H54 (cell line): ENCODE measurements around the gene DCDC2C.

Experiments used
- DNase-seq: peaks from one replicate; pipeline ENCODE4 v3.0.0; 2011; ENCODE audit warnings: low spot score, mixed read lengths; ENCODE audit not compliant: insufficient read length
- FAIRE-seq: peaks from 3 replicates; lab custom pipeline; 2011; peaks lifted over from hg19 to GRCh38; lab: Jason Lieb, UNC
- POLR2A ChIP-seq: IDR thresholded peaks from 2 replicates; pipeline ENCODE4 v1.6.1; 2011; ENCODE audit warnings: low read depth, mild to moderate bottlenecking, low read length

DCDC2C gene

DNA sequence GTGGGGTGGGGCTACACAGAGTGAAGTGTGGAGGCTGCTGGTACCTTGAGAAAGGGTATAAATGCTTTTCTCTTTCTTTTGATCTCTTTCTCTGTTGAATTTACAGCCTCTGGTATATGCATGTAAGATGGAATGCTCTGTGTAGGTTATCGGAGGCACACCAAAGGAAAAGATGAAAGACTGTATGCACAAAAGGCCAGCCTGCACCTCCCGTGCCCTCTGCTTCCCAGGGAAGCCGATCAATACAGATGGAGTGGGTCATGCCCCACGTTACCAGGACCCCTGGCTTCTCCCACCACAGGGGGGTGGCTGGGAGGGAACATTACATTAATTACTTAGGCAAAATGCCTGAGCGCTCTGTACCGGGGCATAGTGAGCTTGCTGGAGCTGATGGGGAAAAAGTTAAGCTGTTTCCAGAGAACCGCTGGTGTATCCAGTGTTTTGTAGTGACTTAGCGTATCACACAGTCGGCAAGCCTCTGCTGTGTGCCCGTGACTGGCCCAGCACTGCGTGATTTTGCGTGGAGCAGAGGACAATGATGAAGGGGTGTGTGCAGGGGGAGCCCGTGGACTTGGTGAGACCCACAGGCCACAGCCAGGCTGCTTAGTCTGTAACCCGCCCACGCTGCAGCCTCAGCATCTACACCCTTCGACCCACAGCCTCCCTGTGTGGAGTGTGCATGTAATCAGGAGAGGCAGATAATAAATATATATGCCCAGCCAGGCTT lies 37.3 kb upstream of the DCDC2C start:
- DNase-seq (no peak), FAIRE-seq (no peak)
- no peak for TF ChIP-seq POLR2A

DNA sequence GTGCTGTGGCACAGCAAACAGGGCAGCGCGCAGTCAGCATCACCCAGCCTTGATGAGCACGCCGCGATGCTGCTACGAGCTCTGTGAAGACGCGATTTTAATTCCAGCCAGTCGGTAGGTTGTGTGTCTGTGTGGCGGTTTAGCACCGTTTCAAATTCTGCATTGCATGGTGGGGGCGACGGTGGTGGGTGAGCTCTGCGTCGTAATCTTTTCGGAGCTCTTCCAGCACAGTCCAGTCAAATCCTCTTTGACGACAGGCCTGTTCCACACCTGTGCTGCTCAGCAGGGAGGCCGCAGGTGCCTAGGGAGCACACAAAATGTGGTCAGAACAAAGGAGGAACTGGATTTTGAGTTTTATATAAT lies 36.8 kb upstream of the DCDC2C start:
- DNase-seq (no peak), FAIRE-seq (no peak)
- no peak for TF ChIP-seq POLR2A

DNA sequence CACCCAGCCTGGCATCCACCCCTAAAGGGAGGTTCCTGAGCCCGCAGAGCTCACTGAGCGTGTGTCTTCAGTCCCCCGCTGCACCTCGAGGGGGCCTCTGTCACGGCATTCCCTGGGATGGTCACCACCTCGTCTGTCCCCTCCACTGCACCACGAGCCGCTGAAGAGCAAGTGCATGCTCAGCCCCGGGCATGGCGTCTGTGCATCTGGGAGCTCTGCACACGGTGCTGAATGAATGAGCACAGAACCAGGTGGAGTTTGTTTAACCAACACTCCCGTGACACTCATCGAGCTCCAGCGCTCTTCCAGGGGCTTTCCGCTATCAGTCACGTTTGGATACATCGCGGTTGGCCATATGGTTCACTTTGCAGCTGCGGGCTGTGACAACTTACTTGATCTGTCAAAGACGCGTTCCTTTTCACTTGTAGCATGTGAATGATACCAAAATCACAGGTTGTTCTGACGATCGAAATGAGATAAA lies 36.2 kb upstream of the DCDC2C start:
- FAIRE-seq (no peak), DNase-seq (no peak)
- TF ChIP-seq POLR2A = no peak

DNA sequence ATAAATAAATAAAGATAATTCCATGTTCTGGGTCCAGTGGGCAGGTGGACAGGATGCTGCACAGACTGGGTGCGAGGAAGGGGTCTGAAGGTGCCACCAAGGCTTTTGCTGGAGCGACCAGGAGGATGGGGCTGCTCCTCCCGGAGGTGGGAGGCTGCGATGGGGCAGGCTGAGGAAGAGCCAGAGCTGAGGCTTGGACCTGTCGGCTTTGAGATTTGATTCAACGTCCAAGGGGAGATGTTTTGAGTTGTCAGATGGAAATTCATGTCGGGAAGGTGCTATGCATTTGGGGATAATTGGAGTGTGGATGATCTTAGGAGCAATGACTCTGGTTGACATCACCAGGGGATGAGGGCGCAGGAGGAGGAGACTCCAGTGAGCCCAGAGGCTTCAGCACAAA lies 33.7 kb upstream of the DCDC2C start:
- no peak for TF ChIP-seq POLR2A
- FAIRE-seq (no peak), DNase-seq (no peak)

DNA sequence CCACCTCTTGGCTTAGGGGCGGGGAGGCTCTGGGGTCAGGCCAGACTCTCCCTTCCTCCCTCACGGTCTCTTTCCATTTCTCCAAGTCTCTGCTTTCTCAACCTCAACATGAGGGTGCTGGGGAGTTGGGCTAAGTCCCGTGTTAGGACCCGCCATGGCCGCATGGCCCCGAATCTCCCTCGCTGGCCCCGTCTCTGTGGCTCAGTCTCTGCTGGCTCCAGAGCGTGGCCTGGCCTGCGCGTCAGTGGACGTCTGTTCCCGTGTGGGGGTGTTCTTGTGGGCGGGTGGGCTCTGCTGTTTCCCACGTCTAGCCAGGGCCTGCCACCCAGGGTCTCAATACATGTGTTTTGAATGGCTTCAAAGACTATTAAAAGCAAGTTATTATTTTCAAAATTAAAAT lies 33.0 kb upstream of the DCDC2C start:
- DNase-seq (no peak), FAIRE-seq (no peak)
- TF ChIP-seq POLR2A = no peak

DNA sequence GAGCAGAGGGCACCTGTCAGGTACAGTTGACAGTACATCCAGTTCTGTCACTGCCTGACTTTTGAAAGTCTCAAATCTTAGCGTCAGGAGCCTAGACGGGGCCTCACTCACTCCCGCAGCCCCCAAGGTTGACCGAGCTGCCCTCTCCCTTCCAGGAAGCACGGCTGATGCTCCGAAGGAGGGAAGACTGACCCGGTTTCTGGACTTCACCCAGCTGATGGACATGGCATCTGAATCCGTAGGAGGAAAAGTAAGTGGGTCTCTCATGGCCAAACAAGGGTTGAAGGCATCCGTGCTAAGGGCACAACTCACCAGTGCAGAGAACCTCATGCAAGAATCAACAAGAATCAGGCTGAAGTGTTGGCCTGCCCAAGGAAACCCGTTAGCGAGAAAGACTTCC lies 32.4 kb upstream of the DCDC2C start:
- no peak for TF ChIP-seq POLR2A
- FAIRE-seq (no peak), DNase-seq (no peak)

DNA sequence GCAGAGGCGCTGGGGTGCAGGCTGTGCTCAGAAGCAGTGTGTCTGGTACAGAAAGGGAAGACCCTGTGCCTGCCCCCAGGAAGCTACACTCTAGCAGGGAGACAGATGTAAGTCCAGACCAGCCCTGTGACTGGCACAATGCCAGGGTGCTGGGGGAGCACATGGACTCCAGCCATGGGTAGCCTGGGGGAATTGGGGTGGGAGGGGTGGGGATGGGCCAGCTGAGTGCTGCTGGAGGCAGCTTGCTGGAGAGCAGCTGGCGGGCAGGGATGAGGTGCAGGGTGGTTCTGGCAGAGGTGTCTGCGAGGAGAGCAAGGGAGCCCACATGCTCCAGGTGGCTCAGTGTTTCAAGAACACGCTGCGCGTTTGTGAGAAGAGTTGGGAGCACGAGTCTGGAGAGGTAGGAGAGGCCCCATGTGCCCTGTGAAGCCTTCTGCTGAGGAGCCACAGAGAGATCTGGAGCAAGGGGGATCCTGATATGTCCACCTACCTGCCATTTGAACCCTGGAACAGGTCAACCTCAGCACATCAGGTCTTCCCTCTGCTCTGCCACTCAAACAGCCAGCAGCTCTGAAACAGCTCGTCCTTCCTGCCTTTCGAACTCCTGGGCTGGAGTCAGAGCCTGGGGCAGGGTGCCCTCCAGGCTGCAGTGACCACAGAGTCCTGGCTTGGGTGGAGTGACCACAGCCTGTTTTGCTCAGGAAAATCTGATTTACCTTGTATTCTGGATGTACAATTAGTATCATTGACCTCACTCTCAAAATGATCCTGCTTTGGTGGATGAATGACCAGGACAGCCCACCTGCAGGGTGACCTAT lies 30.3 kb upstream of the DCDC2C start:
- FAIRE-seq (no peak), DNase-seq (no peak)
- no peak for TF ChIP-seq POLR2A

DNA sequence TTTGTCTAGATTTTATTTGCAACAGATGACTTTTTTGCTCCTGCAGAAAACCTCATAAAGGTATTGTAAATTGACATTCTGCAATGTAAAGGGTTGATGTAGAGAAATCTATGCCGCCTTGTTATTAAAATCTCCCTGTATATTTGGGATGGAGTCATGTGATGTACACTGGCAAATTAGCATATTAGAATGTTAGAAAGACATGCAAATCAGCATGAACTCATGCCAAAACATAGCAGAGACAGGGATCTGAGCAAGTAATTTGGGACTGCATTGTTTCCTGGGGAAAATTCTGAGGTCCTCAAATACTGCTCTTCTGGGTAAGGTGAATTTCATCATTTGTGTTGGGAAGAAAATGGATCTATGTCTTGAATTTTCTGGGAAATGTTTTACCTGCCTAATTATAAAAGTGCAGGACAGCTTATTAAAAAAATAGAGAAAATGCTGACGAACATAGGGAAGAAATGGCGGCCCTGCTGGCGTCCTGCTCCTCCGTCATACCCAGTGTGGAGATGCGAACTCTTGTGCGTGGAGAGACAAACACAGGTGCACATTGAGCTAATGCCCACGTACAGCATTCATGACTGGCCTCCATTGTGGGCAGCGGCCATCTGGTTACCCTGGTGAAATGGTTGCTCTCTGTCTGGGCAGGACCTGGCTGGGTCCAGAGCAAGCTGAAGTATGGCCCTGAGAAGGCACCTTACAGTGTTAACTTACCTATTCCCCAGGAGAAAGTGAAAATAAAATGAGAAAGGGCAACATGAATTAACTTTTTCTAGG lies 29.1 kb upstream of the DCDC2C start:
- no peak for FAIRE-seq
- no peak for DNase-seq
- no peak for TF ChIP-seq POLR2A

DNA sequence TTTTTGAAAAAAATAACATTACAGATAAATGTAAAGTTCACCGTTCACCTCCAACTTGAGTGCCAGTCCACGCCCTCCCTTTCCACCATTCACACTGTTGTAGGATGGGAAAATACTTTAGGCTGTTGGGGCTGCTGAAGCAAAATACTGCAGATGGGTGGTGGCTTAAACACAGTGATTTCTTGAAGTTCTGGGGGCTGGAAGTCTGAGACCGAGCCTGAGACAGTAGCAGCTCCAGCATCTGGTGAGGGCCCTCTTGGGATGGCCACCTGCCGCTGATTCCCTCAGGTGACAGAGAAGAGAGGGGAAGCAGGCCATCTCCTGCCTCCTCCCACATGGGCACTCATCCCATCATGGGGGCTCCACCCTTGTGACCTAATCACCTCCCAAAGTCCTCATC lies 27.7 kb upstream of the DCDC2C start:
- FAIRE-seq (no peak), DNase-seq (no peak)
- no peak for TF ChIP-seq POLR2A

DNA sequence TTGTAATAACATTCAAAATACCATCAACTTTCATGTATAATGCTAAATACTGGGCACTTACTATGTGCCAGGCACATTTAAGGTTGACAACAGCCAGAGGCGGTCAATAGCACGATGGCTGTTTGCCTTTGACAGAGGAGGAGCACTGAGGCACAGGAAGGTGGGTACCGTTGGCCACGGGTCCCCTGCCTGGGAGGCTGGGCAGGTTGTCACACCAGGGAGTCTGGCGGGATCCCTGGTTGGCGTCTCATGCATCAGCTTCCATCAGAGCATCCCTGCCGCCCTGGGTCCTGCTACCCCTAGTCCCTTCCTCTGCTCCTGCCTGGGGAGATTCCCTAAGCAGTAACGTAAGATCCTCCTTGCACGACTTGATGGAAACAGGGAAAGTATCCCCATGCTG lies 25.9 kb upstream of the DCDC2C start:
- DNase-seq (no peak), FAIRE-seq (no peak)
- no peak for TF ChIP-seq POLR2A

DNA sequence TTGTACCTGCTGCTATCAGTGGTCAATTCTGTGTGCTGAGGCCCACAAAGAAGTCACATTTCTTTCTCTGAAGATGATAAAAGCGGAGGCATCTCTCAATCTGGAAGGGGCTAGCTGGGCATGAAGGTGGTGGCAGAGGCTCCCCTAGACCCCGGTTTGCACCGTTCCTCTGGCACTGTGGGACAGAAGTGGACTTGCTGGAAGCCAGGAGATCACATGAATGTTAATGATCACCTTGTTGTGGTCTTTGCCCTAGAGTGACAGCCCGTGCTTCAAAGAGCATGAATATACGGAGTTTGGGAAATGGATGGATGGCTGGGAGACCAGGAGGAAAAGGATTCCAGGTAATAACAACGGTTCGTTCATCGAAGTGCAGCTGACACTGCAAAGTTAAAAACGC lies 25.2 kb upstream of the DCDC2C start:
- DNase-seq (no peak), FAIRE-seq (no peak)
- TF ChIP-seq POLR2A = no peak

DNA sequence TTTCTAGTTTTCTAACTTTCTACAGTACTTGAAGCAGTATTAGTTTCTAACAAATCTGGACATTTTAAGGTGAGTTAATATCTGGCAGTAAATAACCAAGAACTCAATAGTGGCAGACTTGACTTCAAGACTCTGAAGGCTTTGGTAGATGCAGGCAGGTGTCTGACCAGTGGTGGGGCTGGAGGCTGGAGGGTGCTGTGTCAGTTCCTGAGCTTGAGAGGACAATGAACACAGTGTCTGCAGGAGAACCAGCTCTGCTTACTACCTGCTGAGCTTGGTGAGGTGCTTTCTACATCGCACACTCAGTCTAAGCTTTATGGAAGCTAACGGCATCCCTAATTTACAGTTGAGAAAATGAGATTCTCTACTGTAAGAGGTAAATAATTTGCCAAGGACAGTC lies 24.2 kb upstream of the DCDC2C start:
- no peak for TF ChIP-seq POLR2A
- FAIRE-seq = no peak
- DNase-seq = no peak

DNA sequence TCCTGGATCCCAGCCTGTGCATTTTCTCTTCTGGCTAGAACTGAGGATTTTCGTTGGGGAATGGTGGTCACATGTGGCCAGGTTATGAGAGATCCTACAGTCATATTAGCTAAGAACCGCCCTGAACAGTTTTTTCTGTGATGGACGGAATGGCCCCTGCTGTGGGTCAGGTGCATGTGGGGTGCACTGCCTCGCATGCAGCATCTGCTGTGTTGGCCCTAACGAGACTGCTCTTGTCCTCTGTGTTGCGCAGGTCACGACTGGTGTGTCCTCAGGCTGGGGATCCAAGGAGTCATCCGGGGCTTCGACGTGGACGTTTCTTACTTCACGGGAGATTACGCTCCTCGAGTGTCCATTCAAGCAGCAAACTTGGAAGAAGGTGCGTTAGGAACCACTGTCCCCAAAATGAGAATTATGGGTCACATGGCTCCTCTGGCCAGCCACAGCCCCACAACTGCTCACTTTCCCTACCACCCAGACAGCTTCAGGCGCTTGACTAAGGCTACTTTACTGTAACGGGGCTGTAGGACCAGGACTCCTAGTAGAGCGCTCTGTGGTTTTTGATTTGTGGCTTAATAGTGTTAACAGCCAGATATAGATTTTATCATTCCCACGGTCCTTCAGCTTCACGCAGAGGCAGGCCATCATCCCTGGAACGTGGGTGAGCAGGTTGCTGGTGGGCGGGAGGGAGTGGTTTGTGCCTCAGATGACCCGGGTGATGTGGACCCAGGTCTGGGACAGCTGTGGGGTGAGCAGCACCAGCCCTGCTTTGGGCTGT lies 23.6 kb upstream of the DCDC2C start:
- no peak for TF ChIP-seq POLR2A
- FAIRE-seq (no peak), DNase-seq (no peak)
